GM12878 (cell line): ENCODE data around the gene NTN3. TPM values are rescaled to one million over a fixed set of nuclear protein-coding genes. Genes with fewer than 3 reads are reported as not detected.

ENCODE experiments used
- ATAC-seq: fragments of 200-7000 bp; cut with Tn5 transposase; 3 replicates; pipeline ENCODE4 v1.9.1; 2020; ENCODE audit warnings: mild to moderate bottlenecking, moderate library complexity
- BruUV-seq: library from RNA; stranded (reverse); fragments of 400-500 nt; replicated peaks from 2 replicates; lab custom pipeline; 2021; lab: Mats Ljungman, UMichigan
- CTCF ChIA-PET: fragments of 300-600 bp; sonication (Branson Sonifier 250); formaldehyde crosslinking; extraction: SDS; loops from one replicate; lab custom pipeline; 2021; ENCODE audit warnings: inconsistent platforms; lab: Yijun Ruan, JAX
- POLR2A ChIA-PET: fragments of 350-600 bp; formaldehyde crosslinking; extraction: SDS; loops from one replicate; lab custom pipeline; 2021; ENCODE audit warnings: inconsistent platforms; lab: Charles Lee
- RAD21 ChIA-PET: fragments of 300-600 bp; sonication (Branson Sonifier 250); formaldehyde crosslinking; loops from one replicate; lab custom pipeline; 2023; ENCODE audit warnings: antibody characterized with exemption; ENCODE audit not compliant: unreplicated experiment; lab: Charles Lee
- SMC1A ChIA-PET: fragments of 300-600 bp; sonication (Branson Sonifier 250); formaldehyde crosslinking; loops from one replicate; lab custom pipeline; 2023; ENCODE audit not compliant: unreplicated experiment, uncharacterized antibody; lab: Charles Lee
- DNase-seq: peaks from one replicate; pipeline ENCODE4 v3.0.0-alpha.2; 2011; ENCODE audit warnings: low read depth, low spot score
- FAIRE-seq: peaks from 3 replicates; lab custom pipeline; 2011; peaks lifted over from hg19 to GRCh38; lab: Jason Lieb, UNC
- H2AFZ ChIP-seq: 2 replicates; pipeline ENCODE4 v1.6.0; 2011; ENCODE audit warnings: low read depth, low read length, control low read depth; ENCODE audit not compliant: control insufficient read depth
- H3K27ac ChIP-seq: 2 replicates; pipeline ENCODE4 v1.5.1; 2011; ENCODE audit warnings: control low read depth; ENCODE audit not compliant: control insufficient read depth, insufficient read depth
- H3K27me3 ChIP-seq, 2 experiments: replicated peaks in 1 of 2; 2 replicates each; pipeline versions ENCODE4 v1.6.0 to v1.6.1; 2011; ENCODE audit warnings: low read length in 1 of 2; ENCODE audit not compliant: control insufficient read depth in 2 of 2, insufficient read depth in 2 of 2
- H3K36me3 ChIP-seq, 2 experiments: 2 replicates each; pipeline ENCODE4 v1.5.1; 2011; ENCODE audit warnings: low read length in 1 of 2; ENCODE audit not compliant: control insufficient read depth in 2 of 2, insufficient read depth in 2 of 2
- H3K4me1 ChIP-seq: 2 replicates; pipeline ENCODE4 v1.6.1; 2011; ENCODE audit warnings: mild to moderate bottlenecking, low read length, moderate library complexity, mixed read lengths; ENCODE audit not compliant: control insufficient read depth, insufficient read depth
- H3K4me2 ChIP-seq: 2 replicates; pipeline ENCODE4 v1.6.0; 2011; ENCODE audit warnings: control low read depth; ENCODE audit not compliant: control insufficient read depth, insufficient read depth
- H3K4me3 ChIP-seq: fragments of 200-600 bp; sonication (generic); 2 replicates; pipeline ENCODE4 v1.5.1; 2016
- H3K79me2 ChIP-seq: 2 replicates; pipeline ENCODE4 v1.6.0; 2011; ENCODE audit warnings: low read length; ENCODE audit not compliant: control insufficient read depth, insufficient read depth
- H3K9ac ChIP-seq: 2 replicates; pipeline ENCODE4 v1.8.0; 2011; ENCODE audit warnings: low read length, control low read depth, mixed read lengths; ENCODE audit not compliant: control insufficient read depth, insufficient read depth
- H3K9me3 ChIP-seq: replicated peaks from 3 replicates; pipeline ENCODE4 v1.5.1; 2011; ENCODE audit warnings: mild to moderate bottlenecking, low read length; ENCODE audit not compliant: control insufficient read depth, insufficient read depth
- H4K20me1 ChIP-seq: 2 replicates; pipeline ENCODE4 v1.6.0; 2011; ENCODE audit not compliant: control insufficient read depth, insufficient read depth
- MXI1 ChIP-seq: fragments of 150-350 bp; IDR thresholded peaks from 2 replicates; pipeline ENCODE4 v1.6.1; 2011; ENCODE audit warnings: low read depth, mild to moderate bottlenecking, inconsistent platforms, low read length, improper control_type of control experiment
- MYB ChIP-seq: fragments of 150-350 bp; IDR thresholded peaks from 2 replicates; pipeline ENCODE4 v1.6.1; 2014; ENCODE audit warnings: mild to moderate bottlenecking, low read depth, low read length, borderline replicate concordance
- NR2C2 ChIP-seq: IDR thresholded peaks from 2 replicates; pipeline ENCODE4 v1.6.1; 2011; ENCODE audit warnings: borderline replicate concordance, low read depth; ENCODE audit not compliant: control insufficient read depth, insufficient read length
- NR2F1 ChIP-seq: fragments of 450-650 bp; conservative IDR thresholded peaks from 2 replicates; pipeline ENCODE4 v1.6.1; 2017; ENCODE audit warnings: mild to moderate bottlenecking
- WGBS: methylation state at CpG from one replicate; pipeline ENCODE4 v1.1.6; 2016; ENCODE audit warnings: low lambda C conversion rate; ENCODE audit not compliant: insufficient replicate concordance, insufficient coverage; ENCODE audit errors: missing lambda C conversion rate; 5-methylcytosine and 5-hydroxymethylcytosine counted together
- in situ Hi-C: fragments of 300-500 bp; cut with MboI; formaldehyde crosslinking; loops from 9 replicates; pipeline ENCODE4 v1.14.3; 2018; ENCODE audit warnings: mixed read lengths
- intact Hi-C: fragments of 100-400 bp; cut with micrococcal nuclease; formaldehyde crosslinking; loops from one replicate; pipeline ENCODE4 v1.14.2; 2022; ENCODE audit not compliant: unreplicated experiment
- polyA plus RNA-seq, 11 experiments: library from polyadenylated mRNA; depleted of rRNA in 4 of 11; unstranded in 6 of 11; stranded (reverse) in 5 of 11; fragments of >200 nt; fragmentation: Nextera tagmentation in 4 of 11; fragmentation: Illumina TruSeq in 1 of 11; extraction: Ambion mirVana in 4 of 11; extraction: Trizol in 1 of 11; gene quantifications; 1 replicate in 1 of 11; 2 replicates in 10 of 11; pipeline versions ENCODE4 v1.2.1 to v1.2.3, GENCODE V29; 2011 to 2016; ENCODE audit warnings: inconsistent platforms in 2 of 11, missing spikeins in 2 of 11, low read depth in 1 of 11
- total RNA-seq, 4 experiments: library from RNA; depleted of rRNA in 3 of 4; stranded (reverse); fragments of >200 nt in 3 of 4; fragmentation: Illumina TruSeq in 1 of 4; extraction: Trizol in 1 of 4; gene quantifications; 2 replicates each; pipeline versions ENCODE4 v1.2.1 to v1.2.3, GENCODE V29; 2013 to 2021
- TF ChIP-seq, protein P1 (sequence below): fragments of 450-650 bp; formaldehyde crosslinking; IDR thresholded peaks from 2 replicates; pipeline ENCODE4 v1.4.0; 2020; ENCODE audit warnings: mild to moderate bottlenecking, moderate library complexity
- TF ChIP-seq, protein P2 (sequence below): fragments of 450-650 bp; IDR thresholded peaks from 2 replicates; pipeline ENCODE4 v1.6.1; 2017; ENCODE audit warnings: mild to moderate bottlenecking
- TF ChIP-seq, protein P3 (sequence below): fragments of 450-650 bp; IDR thresholded peaks from 2 replicates; pipeline ENCODE4 v1.6.1; 2016; ENCODE audit warnings: mild to moderate bottlenecking

Gene NTN3
- total and polyA plus RNA-seq, 10 of the 15 experiments (the other 5 are each of a cell fraction or from before 2014, with no cell fraction given): 0.04 TPM; not detected in 9

DNA sequence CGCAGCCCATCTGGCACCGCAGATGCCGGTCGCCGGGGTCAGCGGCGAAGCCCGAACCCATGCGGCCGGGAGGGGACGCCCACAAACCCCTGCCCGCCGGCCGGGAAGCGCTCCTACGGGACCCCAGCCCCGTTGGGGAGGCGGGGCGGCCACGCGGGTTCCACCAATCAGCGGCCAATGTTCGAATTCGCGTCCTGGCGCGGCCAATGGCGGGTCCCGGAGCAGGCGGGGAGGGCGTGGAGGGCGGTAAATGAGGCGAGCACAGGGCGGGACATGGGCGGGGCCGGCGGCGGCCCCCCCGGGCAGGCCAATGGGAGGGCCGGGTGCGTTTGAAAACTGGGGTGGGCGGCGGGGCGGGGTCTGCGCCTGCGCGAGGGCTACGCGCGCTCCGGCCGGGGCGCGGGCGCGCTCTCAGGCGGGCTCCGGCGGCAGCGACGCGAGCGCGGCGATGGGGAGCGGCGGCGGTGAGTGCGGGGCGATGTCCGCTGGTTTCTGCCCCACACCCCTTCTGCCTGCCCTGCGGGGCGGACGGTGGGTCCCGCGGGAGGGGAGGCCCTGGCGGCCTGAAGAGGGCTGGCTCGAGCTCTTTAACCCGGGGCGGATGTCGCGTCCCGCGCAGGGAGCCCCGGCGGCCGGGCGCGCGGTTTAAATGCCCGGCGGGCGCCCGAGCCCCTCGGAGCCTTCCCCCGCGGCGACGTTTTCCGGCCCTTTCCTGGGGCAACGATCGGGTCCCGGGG is 41.9 kb upstream of the NTN3 start, which contains the start of gene CCNF (continued):
- TF ChIP-seq, protein P1, sequence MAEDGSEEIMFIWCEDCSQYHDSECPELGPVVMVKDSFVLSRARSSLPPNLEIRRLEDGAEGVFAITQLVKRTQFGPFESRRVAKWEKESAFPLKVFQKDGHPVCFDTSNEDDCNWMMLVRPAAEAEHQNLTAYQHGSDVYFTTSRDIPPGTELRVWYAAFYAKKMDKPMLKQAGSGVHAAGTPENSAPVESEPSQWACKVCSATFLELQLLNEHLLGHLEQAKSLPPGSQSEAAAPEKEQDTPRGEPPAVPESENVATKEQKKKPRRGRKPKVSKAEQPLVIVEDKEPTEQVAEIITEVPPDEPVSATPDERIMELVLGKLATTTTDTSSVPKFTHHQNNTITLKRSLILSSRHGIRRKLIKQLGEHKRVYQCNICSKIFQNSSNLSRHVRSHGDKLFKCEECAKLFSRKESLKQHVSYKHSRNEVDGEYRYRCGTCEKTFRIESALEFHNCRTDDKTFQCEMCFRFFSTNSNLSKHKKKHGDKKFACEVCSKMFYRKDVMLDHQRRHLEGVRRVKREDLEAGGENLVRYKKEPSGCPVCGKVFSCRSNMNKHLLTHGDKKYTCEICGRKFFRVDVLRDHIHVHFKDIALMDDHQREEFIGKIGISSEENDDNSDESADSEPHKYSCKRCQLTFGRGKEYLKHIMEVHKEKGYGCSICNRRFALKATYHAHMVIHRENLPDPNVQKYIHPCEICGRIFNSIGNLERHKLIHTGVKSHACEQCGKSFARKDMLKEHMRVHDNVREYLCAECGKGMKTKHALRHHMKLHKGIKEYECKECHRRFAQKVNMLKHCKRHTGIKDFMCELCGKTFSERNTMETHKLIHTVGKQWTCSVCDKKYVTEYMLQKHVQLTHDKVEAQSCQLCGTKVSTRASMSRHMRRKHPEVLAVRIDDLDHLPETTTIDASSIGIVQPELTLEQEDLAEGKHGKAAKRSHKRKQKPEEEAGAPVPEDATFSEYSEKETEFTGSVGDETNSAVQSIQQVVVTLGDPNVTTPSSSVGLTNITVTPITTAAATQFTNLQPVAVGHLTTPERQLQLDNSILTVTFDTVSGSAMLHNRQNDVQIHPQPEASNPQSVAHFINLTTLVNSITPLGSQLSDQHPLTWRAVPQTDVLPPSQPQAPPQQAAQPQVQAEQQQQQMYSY (CRISPR knock-in tag): no peak

DNA sequence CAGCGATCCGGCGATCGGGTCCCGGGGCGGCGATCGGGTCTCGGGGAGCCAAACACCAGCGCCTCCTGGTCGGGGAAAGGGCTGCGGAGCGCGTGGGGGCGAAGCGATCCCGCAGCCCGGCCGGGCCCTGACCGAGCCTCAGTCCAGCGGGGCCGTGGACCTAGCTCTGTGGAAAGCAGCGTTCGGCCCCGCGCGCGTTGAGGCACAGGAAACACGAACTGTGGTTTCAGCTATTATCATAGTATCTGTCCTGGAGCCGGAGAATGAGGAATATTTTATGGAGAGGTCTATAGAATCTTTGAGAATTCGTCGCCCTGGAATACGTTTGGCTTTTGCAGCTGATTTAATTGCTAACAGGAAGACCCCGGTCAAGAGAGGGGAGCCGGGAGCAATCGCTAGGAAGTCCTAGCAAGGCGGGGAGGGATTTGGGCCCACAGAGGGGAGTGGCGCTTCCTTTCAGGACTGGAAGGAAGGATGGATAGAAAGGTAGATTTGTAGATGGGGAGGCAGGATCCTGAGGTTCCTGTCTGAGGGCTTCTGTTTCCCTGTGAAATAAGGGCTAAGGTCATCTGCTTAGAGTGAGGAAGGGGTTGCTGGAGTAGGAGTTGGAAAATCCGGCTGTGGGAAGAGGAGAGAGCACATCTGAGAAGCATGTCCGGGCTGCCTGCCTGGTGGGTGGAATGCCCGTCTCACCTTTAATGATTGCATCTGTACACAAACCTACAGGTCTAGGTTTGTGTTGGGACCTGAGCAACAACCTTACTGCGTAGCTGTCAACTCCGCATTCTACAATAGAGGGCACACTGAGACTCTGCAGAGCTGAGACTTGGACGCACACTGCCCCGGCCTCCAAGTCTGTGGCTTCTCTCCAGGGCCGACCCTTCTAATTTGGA is 41.1 kb upstream of the NTN3 start:
- peaks cover 28% of the 10 kb centered on the region for H3K79me2 ChIP-seq
- TSS peak; percentile 61 for BruUV-seq
- TF ChIP-seq NR2F1 (no peak), MYB (no peak), NR2C2 (no peak), MXI1 (peak; percentile 51; the same call in 1 of the 2 replicates)
- TF ChIP-seq, protein P2, sequence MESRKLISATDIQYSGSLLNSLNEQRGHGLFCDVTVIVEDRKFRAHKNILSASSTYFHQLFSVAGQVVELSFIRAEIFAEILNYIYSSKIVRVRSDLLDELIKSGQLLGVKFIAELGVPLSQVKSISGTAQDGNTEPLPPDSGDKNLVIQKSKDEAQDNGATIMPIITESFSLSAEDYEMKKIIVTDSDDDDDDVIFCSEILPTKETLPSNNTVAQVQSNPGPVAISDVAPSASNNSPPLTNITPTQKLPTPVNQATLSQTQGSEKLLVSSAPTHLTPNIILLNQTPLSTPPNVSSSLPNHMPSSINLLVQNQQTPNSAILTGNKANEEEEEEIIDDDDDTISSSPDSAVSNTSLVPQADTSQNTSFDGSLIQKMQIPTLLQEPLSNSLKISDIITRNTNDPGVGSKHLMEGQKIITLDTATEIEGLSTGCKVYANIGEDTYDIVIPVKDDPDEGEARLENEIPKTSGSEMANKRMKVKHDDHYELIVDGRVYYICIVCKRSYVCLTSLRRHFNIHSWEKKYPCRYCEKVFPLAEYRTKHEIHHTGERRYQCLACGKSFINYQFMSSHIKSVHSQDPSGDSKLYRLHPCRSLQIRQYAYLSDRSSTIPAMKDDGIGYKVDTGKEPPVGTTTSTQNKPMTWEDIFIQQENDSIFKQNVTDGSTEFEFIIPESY: no peak
- TF ChIP-seq, protein P3, sequence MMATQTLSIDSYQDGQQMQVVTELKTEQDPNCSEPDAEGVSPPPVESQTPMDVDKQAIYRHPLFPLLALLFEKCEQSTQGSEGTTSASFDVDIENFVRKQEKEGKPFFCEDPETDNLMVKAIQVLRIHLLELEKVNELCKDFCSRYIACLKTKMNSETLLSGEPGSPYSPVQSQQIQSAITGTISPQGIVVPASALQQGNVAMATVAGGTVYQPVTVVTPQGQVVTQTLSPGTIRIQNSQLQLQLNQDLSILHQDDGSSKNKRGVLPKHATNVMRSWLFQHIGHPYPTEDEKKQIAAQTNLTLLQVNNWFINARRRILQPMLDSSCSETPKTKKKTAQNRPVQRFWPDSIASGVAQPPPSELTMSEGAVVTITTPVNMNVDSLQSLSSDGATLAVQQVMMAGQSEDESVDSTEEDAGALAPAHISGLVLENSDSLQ: no peak

More for the DNA sequence above, 41.1 kb upstream of the NTN3 start:
- H3K9ac ChIP-seq: peak overlapping the region; percentile 88
- ChIA-PET SMC1A (interaction anchor here (0.8 to 2.6 kb wide), 10 partner anchors 10 to 72 kb away, joined by 3 to 17 read pairs (median 5); partner anchors contain the start of gene TEDC2), CTCF (interaction anchor here (0.6 to 4.2 kb wide), 18 partner anchors 11 to 235 kb away, joined by 3 to 39 read pairs (median 5); partner anchors contain the start of genes AMDHD2, ECI1 and TBC1D24), POLR2A (interaction anchor here (0.6 to 2.3 kb wide), 14 partner anchors 12 to 179 kb away, joined by 3 to 10 read pairs (median 4); partner anchors contain the start of genes ATP6V0C, ECI1, NTN3 and TEDC2), RAD21 (interaction anchor here (0.6 to 2.5 kb wide), 15 partner anchors 30 to 274 kb away, joined by 3 to 21 read pairs (median 4); partner anchors contain the start of genes NTN3, PDPK1, PGP and TBC1D24)
- no peaks in the 10 kb centered on the region for H3K9me3 ChIP-seq
- ATAC-seq (peak; percentile 70), DNase-seq (no peak), FAIRE-seq (peak; percentile 92)
- WGBS: 2% methylated on average over 46 of the region's 46 CpGs
- peaks cover 12 to 18% of the 10 kb centered on the region in 2 experiments; a peak in 3 of 4 replicates for H3K36me3 ChIP-seq
- peak overlapping the region; percentile 97 for H3K4me3 ChIP-seq
- H3K27me3 ChIP-seq: no peaks in the 10 kb centered on the region
- H3K4me2 ChIP-seq: peak overlapping the region; percentile 91
- H3K27ac ChIP-seq: peak overlapping the region; percentile 72
- peaks cover 6% of the 10 kb centered on the region for H3K4me1 ChIP-seq
- H4K20me1 ChIP-seq: no peaks in the 10 kb centered on the region
- in situ Hi-C loops: loop anchor here (5.0 kb wide), 1 partner anchor 77 kb away; no protein-coding TSS in a partner anchor
- intact Hi-C loops: loop anchor here (1.0 kb wide), 1 partner anchor 90 kb away; the partner anchor contains the start of gene ABCA3
- H2AFZ ChIP-seq: peak overlapping the region; percentile 94
